ENCODE measurements around the gene GRIA4.

DNA sequence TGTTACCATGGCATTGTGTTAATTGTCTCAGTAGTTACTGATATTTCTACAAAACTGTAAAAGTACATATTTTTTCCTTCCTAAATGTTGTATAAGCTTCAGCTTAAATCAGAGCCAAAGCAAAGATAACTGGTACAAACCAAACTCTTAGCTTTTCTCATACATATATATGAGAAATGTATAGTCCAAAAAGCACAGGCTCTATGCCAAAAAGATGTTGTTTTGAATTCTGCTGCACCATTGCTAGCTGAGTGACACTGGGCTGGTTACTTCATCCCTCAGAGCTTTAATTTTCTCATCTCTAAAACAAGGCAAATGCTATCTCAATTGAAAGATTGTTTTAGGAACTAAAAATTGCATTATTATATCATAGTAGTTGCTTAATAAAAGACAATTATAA, 6.7 kb upstream of the GRIA4 start:
- TF ChIP-seq, protein P1, sequence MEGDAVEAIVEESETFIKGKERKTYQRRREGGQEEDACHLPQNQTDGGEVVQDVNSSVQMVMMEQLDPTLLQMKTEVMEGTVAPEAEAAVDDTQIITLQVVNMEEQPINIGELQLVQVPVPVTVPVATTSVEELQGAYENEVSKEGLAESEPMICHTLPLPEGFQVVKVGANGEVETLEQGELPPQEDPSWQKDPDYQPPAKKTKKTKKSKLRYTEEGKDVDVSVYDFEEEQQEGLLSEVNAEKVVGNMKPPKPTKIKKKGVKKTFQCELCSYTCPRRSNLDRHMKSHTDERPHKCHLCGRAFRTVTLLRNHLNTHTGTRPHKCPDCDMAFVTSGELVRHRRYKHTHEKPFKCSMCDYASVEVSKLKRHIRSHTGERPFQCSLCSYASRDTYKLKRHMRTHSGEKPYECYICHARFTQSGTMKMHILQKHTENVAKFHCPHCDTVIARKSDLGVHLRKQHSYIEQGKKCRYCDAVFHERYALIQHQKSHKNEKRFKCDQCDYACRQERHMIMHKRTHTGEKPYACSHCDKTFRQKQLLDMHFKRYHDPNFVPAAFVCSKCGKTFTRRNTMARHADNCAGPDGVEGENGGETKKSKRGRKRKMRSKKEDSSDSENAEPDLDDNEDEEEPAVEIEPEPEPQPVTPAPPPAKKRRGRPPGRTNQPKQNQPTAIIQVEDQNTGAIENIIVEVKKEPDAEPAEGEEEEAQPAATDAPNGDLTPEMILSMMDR (IDR thresholded peaks at IDR 0.05) = no peak
- no peak for TF ChIP-seq POLR2AphosphoS5 (IDR thresholded peaks at IDR 0.05; ENCODE audit: insufficient read depth in 1 of 2, low read depth in 1 of 2)
- TF ChIP-seq POLR2A (IDR thresholded peaks at IDR 0.05) = no peak
